HCT116 (cell line): ENCODE data around the gene KCTD15. TPM values are rescaled to one million over a fixed set of nuclear protein-coding genes. Genes with fewer than 3 reads are reported as not detected.

Experiments
- ATAC-seq: fragments of 200-7000 bp; cut with Tn5 transposase; 2 replicates; pipeline ENCODE4 v1.9.1; 2020; ENCODE audit warnings: mild to moderate bottlenecking, moderate library complexity
- BruUV-seq: library from RNA; stranded (reverse); fragments of 400-500 nt; replicated peaks from 2 replicates; lab custom pipeline; 2021; lab: Mats Ljungman, UMichigan
- CTCF ChIA-PET: fragments of 300-600 bp; sonication (Branson Sonifier 250); formaldehyde crosslinking; loops from one replicate; lab custom pipeline; 2021; ENCODE audit warnings: antibody characterized with exemption; lab: Charles Lee
- POLR2A ChIA-PET: fragments of 300-600, 350-600 bp; sonication (Branson Sonifier 250); formaldehyde crosslinking; loops from one replicate; lab custom pipeline; 2021; ENCODE audit warnings: antibody characterized with exemption; lab: Charles Lee
- RAD21 ChIA-PET, 2 experiments: fragments of 300-600 bp; sonication (Branson Sonifier 250); formaldehyde crosslinking; loops; one replicate each; lab custom pipeline; 2023; ENCODE audit warnings: low total read pairs in 2 of 2; ENCODE audit not compliant: uncharacterized antibody in 2 of 2, unreplicated experiment in 2 of 2, low non-redundant PET in 1 of 2; lab: Charles Lee
- DNase-seq: peaks from one replicate; pipeline ENCODE4 v3.0.0-alpha.2; 2010; ENCODE audit warnings: low read depth, low spot score
- H2AFZ ChIP-seq: fragments of 200-600 bp; shearing (Covaris generic), sonication (generic); 2 replicates; pipeline ENCODE4 v1.6.1; 2017; ENCODE audit warnings: low read depth, mixed run types, mixed read lengths, antibody characterized with exemption, low read length; ENCODE audit not compliant: poor library complexity, severe bottlenecking
- H3K27ac ChIP-seq: 2 replicates; pipeline ENCODE4 v1.5.1; 2012; ENCODE audit warnings: low read depth, low read length
- H3K27me3 ChIP-seq: fragments of 200-600 bp; sonication (generic); 2 replicates; pipeline ENCODE4 v1.6.1; 2016; ENCODE audit warnings: mixed run types, low read length, mixed read lengths; ENCODE audit not compliant: insufficient read depth
- H3K36me3 ChIP-seq, 2 experiments: fragments of 200-500 bp in 1 of 2; fragments of 200-600 bp in 1 of 2; sonication (Bioruptor generic) in 1 of 2; sonication (generic) in 1 of 2; 2 replicates each; pipeline versions ENCODE4 v1.5.1 to v1.6.1; 2014 to 2016; ENCODE audit warnings: low read length in 2 of 2, inconsistent platforms in 1 of 2, mixed read lengths in 1 of 2, mixed run types in 1 of 2; ENCODE audit not compliant: insufficient read depth in 2 of 2, control insufficient read depth in 1 of 2
- H3K4me1 ChIP-seq, 2 experiments: fragments of 200-600 bp in 1 of 2; sonication (generic) in 1 of 2; 2 replicates each; pipeline versions ENCODE4 v1.5.1 to v1.6.1; 2012 to 2017; ENCODE audit warnings: low read length in 2 of 2, inconsistent platforms in 1 of 2, mild to moderate bottlenecking in 1 of 2, mixed read lengths in 1 of 2, mixed run types in 1 of 2, moderate library complexity in 1 of 2; ENCODE audit not compliant: insufficient read depth in 2 of 2, control insufficient read depth in 1 of 2
- H3K4me2 ChIP-seq: fragments of 200-600 bp; sonication (generic); 2 replicates; pipeline ENCODE4 v1.6.1; 2017; ENCODE audit warnings: mixed run types, low read length, mixed read lengths
- H3K4me3 ChIP-seq, 2 experiments: fragments of 200-600 bp in 1 of 2; sonication (generic) in 1 of 2; replicated peaks in 1 of 2; 2 replicates each; pipeline ENCODE4 v1.5.1; 2011 to 2016; ENCODE audit warnings: low read length in 2 of 2, control low read depth in 1 of 2, low read depth in 1 of 2, mild to moderate bottlenecking in 1 of 2, mixed read lengths in 1 of 2, mixed run types in 1 of 2
- H3K79me2 ChIP-seq: fragments of 200-600 bp; sonication (generic); 2 replicates; pipeline ENCODE4 v1.6.1; 2017; ENCODE audit warnings: mild to moderate bottlenecking, mixed run types, low read length, moderate library complexity, mixed read lengths; ENCODE audit not compliant: insufficient read depth
- H3K9ac ChIP-seq: fragments of 200-600 bp; sonication (generic); 2 replicates; pipeline ENCODE4 v1.6.1; 2016; ENCODE audit warnings: low read length, mixed read lengths
- H3K9me2 ChIP-seq: fragments of 200-600 bp; sonication (generic), shearing (Covaris generic); 2 replicates; pipeline ENCODE4 v1.6.1; 2017; ENCODE audit warnings: mixed run types, mild to moderate bottlenecking, moderate library complexity; ENCODE audit not compliant: insufficient read depth
- H3K9me3 ChIP-seq, 2 experiments: fragments of 200-500 bp in 1 of 2; fragments of 200-600 bp in 1 of 2; sonication (Bioruptor generic) in 1 of 2; sonication (generic) in 1 of 2; 2 replicates each; pipeline ENCODE4 v1.6.1; 2014 to 2017; ENCODE audit warnings: low read length in 2 of 2, mixed read lengths in 2 of 2, inconsistent platforms in 1 of 2, low read depth in 1 of 2, mild to moderate bottlenecking in 1 of 2, mixed run types in 1 of 2, moderate library complexity in 1 of 2; ENCODE audit not compliant: control insufficient read depth in 1 of 2, insufficient read depth in 1 of 2
- H4K20me1 ChIP-seq: fragments of 200-600 bp; sonication (generic), shearing (Covaris generic); 2 replicates; pipeline ENCODE4 v1.6.1; 2017; ENCODE audit warnings: mixed run types, mild to moderate bottlenecking, moderate library complexity; ENCODE audit not compliant: insufficient read depth
- EGR1 ChIP-seq: IDR thresholded peaks from 2 replicates; pipeline ENCODE4 v1.6.1; 2012; ENCODE audit warnings: low read depth
- ELF1 ChIP-seq: IDR thresholded peaks from 2 replicates; pipeline ENCODE4 v1.6.1; 2012; ENCODE audit warnings: low read depth, borderline replicate concordance
- EZH2 ChIP-seq: fragments of 200-600 bp; sonication (generic); IDR thresholded peaks from 2 replicates; pipeline ENCODE4 v1.6.1; 2017; ENCODE audit warnings: antibody characterized with exemption, mixed run types
- EZH2phosphoT487 ChIP-seq: fragments of 200-600 bp; IDR thresholded peaks from 2 replicates; pipeline ENCODE4 v1.6.1; 2018; ENCODE audit warnings: antibody characterized with exemption, borderline replicate concordance
- FOSL1 ChIP-seq: IDR thresholded peaks from 2 replicates; pipeline ENCODE4 v1.6.1; 2012; ENCODE audit warnings: low read depth
- JUND ChIP-seq: IDR thresholded peaks from 2 replicates; pipeline ENCODE4 v1.6.1; 2012
- POLR2A ChIP-seq: IDR thresholded peaks from 2 replicates; pipeline ENCODE4 v1.7.0; 2011; ENCODE audit warnings: borderline replicate concordance; ENCODE audit not compliant: insufficient read depth, insufficient read length; ENCODE audit errors: extremely low read depth
- RAD21 ChIP-seq: IDR thresholded peaks from 2 replicates; pipeline ENCODE4 v1.6.1; 2012; ENCODE audit warnings: low read depth, mild to moderate bottlenecking
- SP1 ChIP-seq: IDR thresholded peaks from 2 replicates; pipeline ENCODE4 v1.6.1; 2012; ENCODE audit warnings: low read depth
- SRF ChIP-seq: IDR thresholded peaks from 2 replicates; pipeline ENCODE4 v1.6.1; 2012; ENCODE audit warnings: low read depth
- ZNF274 ChIP-seq: fragments of 200-500 bp; sonication (Bioruptor generic); IDR thresholded peaks from 2 replicates; pipeline ENCODE4 v1.6.1; 2014; ENCODE audit warnings: mild to moderate bottlenecking, low read depth, low read length, inconsistent platforms
- intact Hi-C: fragments of 100-400 bp; cut with micrococcal nuclease; formaldehyde crosslinking; loops from 2 replicates; pipeline ENCODE4 v1.10.0; 2022
- total RNA-seq: library from RNA; stranded (reverse); gene quantifications from one replicate; pipeline ENCODE4 v1.2.1, GENCODE V29; 2021; ENCODE audit not compliant: unreplicated experiment
- TF ChIP-seq, protein P1 (sequence below): IDR thresholded peaks from 2 replicates; pipeline ENCODE4 v1.6.1; 2012
- TF ChIP-seq, protein P2 (sequence below): IDR thresholded peaks from 2 replicates; pipeline ENCODE4 v1.6.1; 2012; ENCODE audit warnings: low read depth
- TF ChIP-seq, protein P3 (sequence below): IDR thresholded peaks from 2 replicates; pipeline ENCODE4 v1.6.1; 2012

The KCTD15 gene
- total RNA-seq, 1 experiment from 2014 or later = 29.2 TPM

DNA sequence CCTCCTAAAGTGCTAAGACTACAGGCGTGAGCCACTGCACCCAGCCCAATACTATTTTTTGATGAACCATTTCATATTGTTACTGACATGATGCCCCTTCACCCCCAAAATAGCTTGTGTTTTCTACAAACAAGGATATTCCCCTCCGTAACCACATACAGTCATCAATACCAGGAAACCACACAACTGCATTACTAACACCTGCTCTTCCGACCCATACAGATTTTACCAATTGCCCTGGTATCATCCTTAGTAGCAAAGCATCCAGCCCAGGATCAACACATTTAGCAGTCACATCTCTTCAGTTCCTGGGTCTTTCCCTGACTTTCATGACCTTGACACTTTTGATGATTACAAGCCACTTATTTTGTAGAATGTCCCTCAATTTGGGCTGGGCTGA, 33.6 kb downstream of the KCTD15 start:
- Histone ChIP-seq H2AFZ (no peak overlapping the region), H3K9ac (no peak overlapping the region), H3K79me2 (no peaks in the 10 kb centered on the region), H3K4me3 (no peak overlapping the region), H3K4me1 (no peaks in the 10 kb centered on the region), H3K4me2 (no peak overlapping the region), H3K9me3 (no peaks in the 10 kb centered on the region), H3K27ac (no peak overlapping the region), H3K27me3 (no peaks in the 10 kb centered on the region), H3K36me3 (no peaks in the 10 kb centered on the region), H4K20me1 (no peaks in the 10 kb centered on the region)
- POLR2A ChIA-PET = no interaction called here
- intact Hi-C loops = no loop called here
- ATAC-seq = no peak
- CTCF ChIA-PET = no interaction called here
- no peak for DNase-seq
- RAD21 ChIA-PET = no interaction called here
- no TSS peak for BruUV-seq
- no peak for TF ChIP-seq EZH2
- no peak for TF ChIP-seq JUND
- TF ChIP-seq ZNF274 = no peak
- no peak for TF ChIP-seq EGR1
- TF ChIP-seq, protein P1, sequence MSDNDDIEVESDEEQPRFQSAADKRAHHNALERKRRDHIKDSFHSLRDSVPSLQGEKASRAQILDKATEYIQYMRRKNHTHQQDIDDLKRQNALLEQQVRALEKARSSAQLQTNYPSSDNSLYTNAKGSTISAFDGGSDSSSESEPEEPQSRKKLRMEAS = no peak
- no peak for TF ChIP-seq SP1
- no peak for TF ChIP-seq POLR2A
- TF ChIP-seq, protein P2, sequence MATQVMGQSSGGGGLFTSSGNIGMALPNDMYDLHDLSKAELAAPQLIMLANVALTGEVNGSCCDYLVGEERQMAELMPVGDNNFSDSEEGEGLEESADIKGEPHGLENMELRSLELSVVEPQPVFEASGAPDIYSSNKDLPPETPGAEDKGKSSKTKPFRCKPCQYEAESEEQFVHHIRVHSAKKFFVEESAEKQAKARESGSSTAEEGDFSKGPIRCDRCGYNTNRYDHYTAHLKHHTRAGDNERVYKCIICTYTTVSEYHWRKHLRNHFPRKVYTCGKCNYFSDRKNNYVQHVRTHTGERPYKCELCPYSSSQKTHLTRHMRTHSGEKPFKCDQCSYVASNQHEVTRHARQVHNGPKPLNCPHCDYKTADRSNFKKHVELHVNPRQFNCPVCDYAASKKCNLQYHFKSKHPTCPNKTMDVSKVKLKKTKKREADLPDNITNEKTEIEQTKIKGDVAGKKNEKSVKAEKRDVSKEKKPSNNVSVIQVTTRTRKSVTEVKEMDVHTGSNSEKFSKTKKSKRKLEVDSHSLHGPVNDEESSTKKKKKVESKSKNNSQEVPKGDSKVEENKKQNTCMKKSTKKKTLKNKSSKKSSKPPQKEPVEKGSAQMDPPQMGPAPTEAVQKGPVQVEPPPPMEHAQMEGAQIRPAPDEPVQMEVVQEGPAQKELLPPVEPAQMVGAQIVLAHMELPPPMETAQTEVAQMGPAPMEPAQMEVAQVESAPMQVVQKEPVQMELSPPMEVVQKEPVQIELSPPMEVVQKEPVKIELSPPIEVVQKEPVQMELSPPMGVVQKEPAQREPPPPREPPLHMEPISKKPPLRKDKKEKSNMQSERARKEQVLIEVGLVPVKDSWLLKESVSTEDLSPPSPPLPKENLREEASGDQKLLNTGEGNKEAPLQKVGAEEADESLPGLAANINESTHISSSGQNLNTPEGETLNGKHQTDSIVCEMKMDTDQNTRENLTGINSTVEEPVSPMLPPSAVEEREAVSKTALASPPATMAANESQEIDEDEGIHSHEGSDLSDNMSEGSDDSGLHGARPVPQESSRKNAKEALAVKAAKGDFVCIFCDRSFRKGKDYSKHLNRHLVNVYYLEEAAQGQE = no peak
- no peak for TF ChIP-seq EZH2phosphoT487
- TF ChIP-seq FOSL1 = no peak
- TF ChIP-seq SRF = no peak
- TF ChIP-seq RAD21 = no peak
- TF ChIP-seq, protein P3, sequence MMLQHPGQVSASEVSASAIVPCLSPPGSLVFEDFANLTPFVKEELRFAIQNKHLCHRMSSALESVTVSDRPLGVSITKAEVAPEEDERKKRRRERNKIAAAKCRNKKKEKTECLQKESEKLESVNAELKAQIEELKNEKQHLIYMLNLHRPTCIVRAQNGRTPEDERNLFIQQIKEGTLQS = no peak
- no peak for TF ChIP-seq ELF1
- TF ChIP-seq, all 23 proteins: peak for 0
- H3K9me2 ChIP-seq = no peaks in the 10 kb centered on the region
